Measurements from ENCODE around the gene IGF2.

- TF ChIP-seq POLR2A (IDR thresholded peaks at IDR 0.05) (no peak), CTCF (IDR thresholded peaks at IDR 0.05) (peak in 1 of 2 donors; percentile 23), POLR2AphosphoS5 (IDR thresholded peaks at IDR 0.05) (no peak)
Observed at GRCh38 chr11:2099516-2100349, 39.5 kb downstream of the IGF2 start.
